Lower lobe of right lung (tissue), 2 donors: ENCODE measurements around the gene SLC16A7. TPM values are rescaled to one million over a fixed set of nuclear protein-coding genes. Genes with fewer than 3 reads are reported as not detected.
"Not testable (repeated sequence)": the region's sequence is repeated elsewhere in the genome, so short reads cannot be mapped to it uniquely, and the experiment has no call there.

ENCODE experiments used
- ATAC-seq, 2 donors: fragments of 200-7000 bp; cut with Tn5 transposase; one replicate each; pipeline ENCODE4 v1.9.1; 2020 to 2022; ENCODE audit warnings: mild to moderate bottlenecking in 2 of 2, moderate library complexity in 2 of 2
- DNase-seq: peaks from one replicate; pipeline ENCODE4 v3.0.0-alpha.2; 2020
- H3K27ac ChIP-seq: fragments of 200-600 bp; one replicate; pipeline ENCODE4 v1.8.0; 2022
- H3K27me3 ChIP-seq: fragments of 200-600 bp; one replicate; pipeline ENCODE4 v1.8.0; 2022; ENCODE audit warnings: low read depth
- H3K36me3 ChIP-seq: fragments of 200-600 bp; one replicate; pipeline ENCODE4 v1.8.0; 2022; ENCODE audit warnings: mild to moderate bottlenecking
- H3K4me1 ChIP-seq: fragments of 200-600 bp; one replicate; pipeline ENCODE4 v1.8.0; 2022
- H3K4me3 ChIP-seq: fragments of 200-600 bp; one replicate; pipeline ENCODE4 v1.8.0; 2022; ENCODE audit warnings: mild to moderate bottlenecking
- H3K9me3 ChIP-seq: fragments of 200-600 bp; one replicate; pipeline ENCODE4 v1.8.0; 2022
- CTCF ChIP-seq: fragments of 200-600 bp; IDR thresholded peaks from one replicate; pipeline ENCODE4 v1.8.0; 2022; ENCODE audit warnings: antibody characterized with exemption, mild to moderate bottlenecking
- intact Hi-C: fragments of 100-400 bp; cut with DNase I; formaldehyde crosslinking; loops from one replicate; pipeline ENCODE4 v1.11.0; 2022
- total RNA-seq: library from RNA; stranded (reverse); fragmentation: NEBNext Ultra II Directional; extraction: Animal tissue kit (Norgen Biotek cat#: 25700); gene quantifications from one replicate; pipeline ENCODE4 v1.2.1, GENCODE V29; 2021
- donor health status: DM: no; HTN: yes; CAD: no; lungs with severe emphysema.

Gene SLC16A7
- total RNA-seq, 1 donor from 2014 or later: 13.3 TPM

- no peak for ATAC-seq
- Histone ChIP-seq H3K36me3 (no peaks in the 10 kb centered on the region), H3K27me3 (no peaks in the 10 kb centered on the region), H3K4me1 (no peaks in the 10 kb centered on the region), H3K27ac (no peak overlapping the region), H3K9me3 (no peaks in the 10 kb centered on the region), H3K4me3 (no peak overlapping the region)
- no peak for TF ChIP-seq CTCF
- no peak for DNase-seq
- intact Hi-C loops: no loop called here
Measured at GRCh38 chr12:59736786-59737185, 141.0 kb downstream of the SLC16A7 start.

GRCh38 chr12:59737725-59738463 is 142.1 kb downstream of the SLC16A7 start:
- H3K27ac ChIP-seq: no peak overlapping the region
- intact Hi-C loops: no loop called here
- no peaks in the 10 kb centered on the region for H3K27me3 ChIP-seq
- no peak for TF ChIP-seq CTCF
- H3K4me1 ChIP-seq: no peaks in the 10 kb centered on the region
- H3K36me3 ChIP-seq: no peaks in the 10 kb centered on the region
- no peak for ATAC-seq
- no peaks in the 10 kb centered on the region for H3K9me3 ChIP-seq
- DNase-seq: no peak
- H3K4me3 ChIP-seq: peak overlapping the region; percentile 13

GRCh38 chr12:59742841-59743240 is 147.0 kb downstream of the SLC16A7 start:
- no peaks in the 10 kb centered on the region for H3K27me3 ChIP-seq
- DNase-seq: no peak
- no peaks in the 10 kb centered on the region for H3K4me1 ChIP-seq
- no peaks in the 10 kb centered on the region for H3K36me3 ChIP-seq
- ATAC-seq: no peak
- intact Hi-C loops: no loop called here
- TF ChIP-seq CTCF: no peak
- H3K27ac ChIP-seq: no peak overlapping the region
- no peak overlapping the region for H3K4me3 ChIP-seq
- H3K9me3 ChIP-seq: no peaks in the 10 kb centered on the region

GRCh38 chr12:59744564-59744963 is 148.7 kb downstream of the SLC16A7 start:
- TF ChIP-seq CTCF: no peak
- Histone ChIP-seq H3K36me3 (no peaks in the 10 kb centered on the region), H3K4me3 (no peak overlapping the region), H3K4me1 (no peaks in the 10 kb centered on the region), H3K27me3 (no peaks in the 10 kb centered on the region), H3K9me3 (no peaks in the 10 kb centered on the region), H3K27ac (no peak overlapping the region)
- ATAC-seq: no peak
- intact Hi-C loops: no loop called here
- no peak for DNase-seq

- ATAC-seq, H3K27ac ChIP-seq, H3K27me3 ChIP-seq, DNase-seq, H3K36me3 ChIP-seq, H3K4me3 ChIP-seq, intact Hi-C loops, H3K9me3 ChIP-seq, H3K4me1 ChIP-seq: not testable (repeated sequence)
Measured at GRCh38 chr12:59751091-59751490, 155.3 kb downstream of the SLC16A7 start.

- no peak overlapping the region for H3K4me3 ChIP-seq
- no peaks in the 10 kb centered on the region for H3K4me1 ChIP-seq
- DNase-seq (no peak), ATAC-seq (no peak)
- intact Hi-C loops: no loop called here
- H3K27ac ChIP-seq: no peak overlapping the region
- H3K27me3 ChIP-seq: no peaks in the 10 kb centered on the region
- no peak for TF ChIP-seq CTCF
- H3K36me3 ChIP-seq: no peaks in the 10 kb centered on the region
- no peaks in the 10 kb centered on the region for H3K9me3 ChIP-seq
Measured at GRCh38 chr12:59761542-59761941, 165.7 kb downstream of the SLC16A7 start.
